Breast epithelium (tissue), 3 donors: ENCODE measurements around the gene IGF1R.

ENCODE experiments used
- POLR2AphosphoS5 ChIP-seq, 3 donors: sonication (generic); formaldehyde crosslinking; IDR thresholded peaks; one replicate each; pipeline ENCODE4 v1.6.1; 2017; ENCODE audit warnings: antibody characterized with exemption in 3 of 3
- TF ChIP-seq, protein P1 (sequence below), 3 donors: fragments of 450-650 bp; IDR thresholded peaks; one replicate each; pipeline ENCODE4 v1.5.1; 2016 to 2017; ENCODE audit warnings: antibody characterized with exemption in 3 of 3, mild to moderate bottlenecking in 3 of 3, moderate library complexity in 3 of 3

DNA sequence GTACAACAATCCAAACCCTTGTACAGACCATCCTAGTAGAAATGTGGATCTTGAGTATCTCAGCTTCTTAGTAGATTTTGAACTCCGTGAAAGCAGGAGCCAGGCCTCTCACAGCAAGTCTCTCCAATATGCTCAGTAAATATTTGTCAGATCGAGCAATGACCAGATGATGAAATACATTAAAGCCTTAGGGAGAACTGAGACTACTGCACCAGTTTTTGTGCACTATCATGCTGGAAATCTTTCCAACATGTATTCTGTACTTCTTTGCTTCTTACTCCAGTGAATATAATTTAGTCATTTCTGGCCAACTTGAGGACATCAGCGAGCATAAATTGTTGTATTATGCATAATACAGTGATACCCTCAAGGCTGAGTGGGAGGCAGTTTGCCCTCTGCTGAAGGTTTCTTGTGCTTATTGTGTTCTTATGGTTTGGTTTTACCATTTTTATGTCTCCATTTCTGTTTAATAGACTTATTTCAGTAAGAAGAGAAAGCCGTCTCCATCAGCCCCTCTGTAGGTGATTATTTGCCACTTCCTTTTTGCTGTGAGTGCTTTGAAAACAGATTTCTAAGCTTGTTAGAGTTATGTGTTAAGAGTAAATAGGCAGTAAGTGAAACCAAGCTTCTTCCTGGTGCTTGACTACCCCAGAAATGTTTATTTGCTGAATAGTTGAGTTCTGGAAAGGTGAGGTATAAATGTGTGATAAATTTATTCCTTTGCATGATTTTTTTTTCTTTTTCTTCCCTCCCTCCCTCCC lies 212.1 kb downstream of the IGF1R start:
- TF ChIP-seq POLR2AphosphoS5 (IDR thresholded peaks at IDR 0.05), result no peak
- TF ChIP-seq, protein P1, sequence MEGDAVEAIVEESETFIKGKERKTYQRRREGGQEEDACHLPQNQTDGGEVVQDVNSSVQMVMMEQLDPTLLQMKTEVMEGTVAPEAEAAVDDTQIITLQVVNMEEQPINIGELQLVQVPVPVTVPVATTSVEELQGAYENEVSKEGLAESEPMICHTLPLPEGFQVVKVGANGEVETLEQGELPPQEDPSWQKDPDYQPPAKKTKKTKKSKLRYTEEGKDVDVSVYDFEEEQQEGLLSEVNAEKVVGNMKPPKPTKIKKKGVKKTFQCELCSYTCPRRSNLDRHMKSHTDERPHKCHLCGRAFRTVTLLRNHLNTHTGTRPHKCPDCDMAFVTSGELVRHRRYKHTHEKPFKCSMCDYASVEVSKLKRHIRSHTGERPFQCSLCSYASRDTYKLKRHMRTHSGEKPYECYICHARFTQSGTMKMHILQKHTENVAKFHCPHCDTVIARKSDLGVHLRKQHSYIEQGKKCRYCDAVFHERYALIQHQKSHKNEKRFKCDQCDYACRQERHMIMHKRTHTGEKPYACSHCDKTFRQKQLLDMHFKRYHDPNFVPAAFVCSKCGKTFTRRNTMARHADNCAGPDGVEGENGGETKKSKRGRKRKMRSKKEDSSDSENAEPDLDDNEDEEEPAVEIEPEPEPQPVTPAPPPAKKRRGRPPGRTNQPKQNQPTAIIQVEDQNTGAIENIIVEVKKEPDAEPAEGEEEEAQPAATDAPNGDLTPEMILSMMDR (IDR thresholded peaks at IDR 0.05), result no peak
